HG03378 (cell line): ENCODE measurements around the gene GBX1.

Experiments
- ATAC-seq: cut with Tn5 transposase; IDR thresholded peaks from one replicate; pipeline ENCODE4 v1.9.1; 2021; ENCODE audit warnings: mild to moderate bottlenecking, moderate library complexity; ENCODE audit not compliant: unreplicated experiment

GBX1 gene

GRCh38 chr7:151116603-151117440, 50.7 kb downstream of the GBX1 start:
- no peak for ATAC-seq

GRCh38 chr7:151115836-151116418, 51.6 kb downstream of the GBX1 start:
- ATAC-seq: no peak

GRCh38 chr7:151115121-151115835, 52.2 kb downstream of the GBX1 start:
- no peak for ATAC-seq

GRCh38 chr7:151114151-151115090, 53.1 kb downstream of the GBX1 start:
- ATAC-seq: no peak

- no peak for ATAC-seq
Measured at GRCh38 chr7:151113344-151114150, 53.9 kb downstream of the GBX1 start.

GRCh38 chr7:151110941-151111645, 56.4 kb downstream of the GBX1 start:
- ATAC-seq: no peak

- no peak for ATAC-seq
Measured at GRCh38 chr7:151110236-151110940, 57.1 kb downstream of the GBX1 start.

- no peak for ATAC-seq
Measured at GRCh38 chr7:151109094-151110048, 58.1 kb downstream of the GBX1 start.

GRCh38 chr7:151107882-151108281, 59.6 kb downstream of the GBX1 start:
- no peak for ATAC-seq

GRCh38 chr7:151104411-151105235, 62.9 kb downstream of the GBX1 start:
- no peak for ATAC-seq

- ATAC-seq: no peak
Measured at GRCh38 chr7:151103973-151104372, 63.5 kb downstream of the GBX1 start.

GRCh38 chr7:151102991-151103390, 64.5 kb downstream of the GBX1 start:
- no peak for ATAC-seq

GRCh38 chr7:151101621-151102396, 65.7 kb downstream of the GBX1 start:
- no peak for ATAC-seq

GRCh38 chr7:151100921-151101320, 66.6 kb downstream of the GBX1 start:
- ATAC-seq: no peak

- no peak for ATAC-seq
Measured at GRCh38 chr7:151099486-151100211, 67.8 kb downstream of the GBX1 start.
